Umbilical cord (tissue), 2 donors: ENCODE measurements around the gene DYSF. TPM values are rescaled to one million over a fixed set of nuclear protein-coding genes. Genes with fewer than 3 reads are reported as not detected.

ENCODE experiments used
- DNase-seq: peaks from one replicate; pipeline ENCODE4 v3.0.0-alpha.2; 2015; ENCODE audit warnings: low spot score
- total RNA-seq: library from RNA; depleted of rRNA; stranded (reverse); fragments of >200 nt; gene quantifications from one replicate; pipeline ENCODE4 v1.2.3, GENCODE V29; 2014; ENCODE audit warnings: low replicate concordance; ENCODE audit not compliant: insufficient read depth

The DYSF gene
- total RNA-seq, 1 donor from 2014 or later: 2.9 TPM

DNA sequence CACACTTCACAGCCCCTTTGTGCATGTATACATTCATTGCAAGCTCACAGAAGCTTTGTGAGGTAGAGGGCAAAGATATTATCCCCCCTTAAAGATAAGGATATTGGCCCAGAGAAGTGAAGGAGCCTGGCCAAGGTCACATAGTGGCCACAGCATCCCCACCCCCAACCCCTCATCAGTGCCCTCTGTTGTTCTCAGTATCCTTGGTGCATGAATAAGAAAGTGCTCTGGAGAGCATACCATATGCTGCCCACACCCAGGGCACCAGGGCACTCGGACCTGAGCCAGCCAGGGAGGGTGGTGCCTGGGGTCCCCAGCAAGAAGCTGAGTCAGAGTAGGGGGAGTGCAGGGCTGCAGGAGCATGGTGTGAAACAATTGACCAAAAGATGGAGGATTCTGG is 3.3 kb downstream of the DYSF start:
- no peak for DNase-seq

DNA sequence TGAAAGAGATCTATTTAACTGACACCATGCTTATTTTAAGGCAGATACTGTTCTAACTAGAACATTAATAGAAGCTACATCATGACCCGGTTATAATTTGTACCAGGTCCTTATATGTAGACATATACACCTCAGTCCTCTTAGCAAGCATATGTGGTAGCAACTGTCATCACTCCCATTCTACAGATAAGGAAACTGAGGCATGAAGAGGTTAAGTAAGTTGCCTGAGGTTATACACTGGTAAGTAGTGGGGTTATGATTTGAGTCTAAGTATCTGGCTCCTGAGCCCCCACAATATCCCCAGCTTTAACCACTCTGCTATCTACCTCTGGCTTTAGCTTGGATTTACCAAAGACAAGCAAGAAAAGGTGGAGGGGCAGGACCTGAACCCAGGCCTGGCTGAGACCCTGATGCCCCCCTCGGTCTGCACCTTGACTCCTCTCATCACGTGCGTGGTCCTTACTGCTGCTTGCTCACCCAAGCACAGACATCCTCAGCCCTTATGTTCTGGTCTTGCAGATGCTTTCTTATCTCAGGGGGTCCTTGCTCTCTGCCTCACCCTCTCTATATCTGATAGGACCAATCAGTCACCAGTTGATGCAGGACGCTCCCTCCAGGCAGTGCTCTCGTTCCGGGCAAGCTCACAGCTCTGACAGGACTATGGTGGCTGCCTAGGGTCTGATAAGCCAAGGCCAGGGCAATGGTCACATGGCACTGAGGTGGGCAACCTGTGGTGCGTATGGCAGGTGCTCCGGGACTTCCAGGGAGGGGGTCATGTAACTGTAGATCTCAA is 4.0 kb downstream of the DYSF start:
- no peak for DNase-seq

DNA sequence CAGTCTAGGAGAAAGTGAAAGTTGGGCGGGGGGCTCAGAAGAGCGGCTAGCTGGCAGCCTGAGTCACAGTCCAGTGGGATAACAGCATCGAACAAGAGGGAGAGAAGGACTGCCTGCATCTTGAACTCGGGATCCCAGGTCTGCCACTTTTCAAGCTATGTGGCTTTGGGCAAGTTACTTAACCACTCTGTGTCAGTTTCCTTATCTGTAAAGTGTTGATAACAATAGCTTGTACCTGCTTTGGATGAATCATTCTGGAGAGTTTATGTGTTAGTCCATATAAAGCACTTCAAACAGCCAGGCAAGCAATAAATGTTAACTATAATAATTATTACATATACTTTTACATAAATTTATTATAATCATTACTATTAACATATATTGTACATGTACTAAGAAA is 4.6 kb downstream of the DYSF start:
- DNase-seq: no peak

DNA sequence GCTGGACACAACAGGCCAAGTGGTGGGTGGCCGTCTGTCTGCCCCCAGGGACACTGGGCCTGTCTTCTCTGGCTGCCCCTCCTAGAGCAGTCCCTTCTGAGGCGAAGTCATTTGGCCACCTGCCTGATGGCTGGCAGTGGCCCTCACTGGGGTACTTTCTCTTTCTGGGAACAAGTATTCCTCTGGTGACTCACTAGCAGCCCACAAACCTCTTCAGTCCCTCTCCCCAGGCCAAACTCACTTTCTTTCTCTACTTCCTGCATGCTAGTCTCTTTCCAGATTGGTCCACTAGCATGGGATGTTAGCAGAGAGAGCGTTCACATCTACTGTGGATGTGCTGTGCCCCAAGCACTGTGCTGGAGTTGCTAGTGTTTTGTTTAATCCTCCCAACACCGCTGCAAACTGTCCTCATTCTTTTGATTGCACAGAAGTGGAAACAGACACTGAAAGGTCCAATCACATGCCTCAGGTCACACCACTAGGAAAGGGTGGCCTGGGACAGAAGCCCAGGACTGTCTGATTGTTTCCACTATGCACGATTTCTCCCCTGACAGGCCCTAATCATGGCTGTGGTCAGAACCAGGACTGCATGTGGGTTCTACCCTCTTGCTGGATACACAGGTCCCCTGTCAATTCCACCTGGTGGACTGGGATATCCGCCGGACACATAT is 5.2 kb downstream of the DYSF start:
- no peak for DNase-seq

DNA sequence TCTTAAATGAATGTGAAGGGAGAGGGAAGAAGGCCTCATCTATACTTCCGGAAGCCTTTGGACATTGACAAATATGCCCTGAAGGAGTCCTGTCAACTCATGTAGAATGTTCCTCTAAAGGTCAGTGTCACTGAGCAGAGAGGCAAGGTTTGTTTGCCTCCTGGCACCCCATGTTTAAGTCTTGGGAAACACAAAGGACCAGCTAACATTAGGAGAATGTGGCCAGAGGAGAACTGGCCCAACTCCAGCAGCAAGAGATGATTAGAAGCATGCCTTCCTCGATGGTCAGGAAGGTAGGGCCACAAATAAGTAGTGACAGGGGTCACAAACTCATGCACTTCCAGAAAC is 5.7 kb downstream of the DYSF start:
- no peak for DNase-seq

DNA sequence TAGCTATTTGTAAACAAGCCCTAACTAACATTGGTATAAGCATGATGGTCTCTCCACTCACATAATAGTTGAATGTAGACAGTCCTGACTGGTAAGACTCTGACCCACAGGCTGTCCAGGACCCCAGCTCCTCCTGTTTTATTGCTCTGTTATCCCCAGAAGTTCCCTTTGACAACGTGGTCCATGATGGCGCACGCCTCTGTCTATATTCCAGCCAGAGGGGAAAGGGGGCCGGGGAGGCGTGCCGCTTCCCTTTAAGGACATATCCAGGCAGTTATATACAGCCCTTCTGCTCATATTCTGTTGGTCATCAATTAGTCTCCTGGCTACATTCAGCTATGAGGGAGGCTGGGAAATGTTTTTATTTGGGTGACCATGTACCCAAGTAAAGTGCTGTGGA is 6.7 kb downstream of the DYSF start:
- no peak for DNase-seq

DNA sequence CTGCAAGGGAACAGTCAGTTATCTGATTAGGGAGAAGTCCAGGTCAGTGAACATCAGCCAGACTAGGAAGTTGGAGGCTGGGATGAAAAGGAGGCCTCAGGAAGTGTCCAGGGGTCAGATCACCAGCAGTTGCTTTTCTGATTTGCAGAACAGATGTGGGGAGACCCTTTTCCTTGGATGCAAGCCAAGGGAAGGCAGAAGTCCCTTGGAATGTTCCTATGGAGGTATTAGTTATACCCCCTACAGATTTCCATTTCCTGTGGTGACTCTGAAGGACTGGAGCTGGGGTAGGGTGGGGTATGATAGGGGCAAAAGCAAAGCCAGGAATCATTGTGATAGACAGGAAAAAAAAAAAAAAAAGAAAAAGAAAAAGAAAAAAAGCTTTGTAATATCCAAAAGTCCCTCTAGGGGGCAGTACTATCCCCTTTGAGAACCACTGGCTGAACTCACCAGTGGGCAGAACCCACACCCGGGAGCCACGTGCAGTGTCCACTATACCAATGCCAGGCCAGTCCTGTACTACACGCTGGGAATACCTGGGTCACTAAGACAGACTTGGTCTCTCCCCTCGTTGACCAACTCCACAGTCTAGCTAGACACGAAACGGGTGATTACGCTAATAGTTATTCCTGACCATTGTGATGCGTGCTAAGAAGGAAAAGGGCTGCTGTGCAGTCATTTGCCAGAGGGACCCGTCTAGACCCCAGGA is 7.4 kb downstream of the DYSF start:
- DNase-seq: no peak

DNA sequence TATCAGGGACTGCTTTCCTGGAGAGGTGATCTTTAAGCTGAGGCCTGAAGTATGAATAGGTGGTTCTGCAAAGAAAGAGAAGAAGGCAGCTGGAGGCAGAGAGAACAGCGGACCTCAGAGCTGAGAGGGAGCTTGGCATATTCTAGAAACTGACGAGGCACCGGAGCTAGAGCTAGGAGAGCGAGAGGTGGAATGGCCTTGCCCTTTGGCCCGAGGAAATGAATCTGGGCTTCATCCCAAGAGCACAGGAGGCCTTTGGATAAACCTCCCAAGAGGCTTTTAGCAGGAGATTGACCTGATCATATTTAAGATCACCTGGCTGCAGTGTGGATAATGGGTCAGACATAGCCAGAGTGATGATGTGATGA is 7.9 kb downstream of the DYSF start:
- DNase-seq: no peak

DNA sequence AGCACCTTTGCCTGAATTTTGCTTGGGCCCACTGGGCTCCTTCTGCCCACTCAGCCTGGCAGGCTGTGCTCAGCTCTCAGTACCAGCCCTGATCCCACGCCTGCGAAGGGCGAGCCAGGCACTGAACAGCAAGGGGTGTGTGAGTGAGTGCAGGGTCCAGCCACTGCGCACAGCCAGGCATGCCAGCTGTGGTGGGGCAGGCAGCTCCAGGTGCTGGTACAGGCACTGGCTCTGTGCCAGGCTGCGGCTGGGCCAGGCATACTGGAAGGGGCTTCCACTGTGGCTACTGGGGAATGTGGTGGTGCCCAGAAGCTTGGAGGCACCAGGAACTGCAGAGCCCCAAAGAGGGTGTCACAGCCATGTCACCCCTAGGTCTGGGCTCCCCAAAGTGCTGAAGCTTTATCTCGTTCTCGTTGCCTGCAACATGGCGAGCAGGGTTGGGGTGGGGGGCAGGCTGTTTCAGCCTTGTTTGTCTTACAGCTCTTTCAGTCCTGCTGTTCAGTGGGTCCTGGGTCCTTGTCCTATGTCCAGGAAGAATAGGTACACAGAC is 8.8 kb downstream of the DYSF start:
- DNase-seq: no peak

DNA sequence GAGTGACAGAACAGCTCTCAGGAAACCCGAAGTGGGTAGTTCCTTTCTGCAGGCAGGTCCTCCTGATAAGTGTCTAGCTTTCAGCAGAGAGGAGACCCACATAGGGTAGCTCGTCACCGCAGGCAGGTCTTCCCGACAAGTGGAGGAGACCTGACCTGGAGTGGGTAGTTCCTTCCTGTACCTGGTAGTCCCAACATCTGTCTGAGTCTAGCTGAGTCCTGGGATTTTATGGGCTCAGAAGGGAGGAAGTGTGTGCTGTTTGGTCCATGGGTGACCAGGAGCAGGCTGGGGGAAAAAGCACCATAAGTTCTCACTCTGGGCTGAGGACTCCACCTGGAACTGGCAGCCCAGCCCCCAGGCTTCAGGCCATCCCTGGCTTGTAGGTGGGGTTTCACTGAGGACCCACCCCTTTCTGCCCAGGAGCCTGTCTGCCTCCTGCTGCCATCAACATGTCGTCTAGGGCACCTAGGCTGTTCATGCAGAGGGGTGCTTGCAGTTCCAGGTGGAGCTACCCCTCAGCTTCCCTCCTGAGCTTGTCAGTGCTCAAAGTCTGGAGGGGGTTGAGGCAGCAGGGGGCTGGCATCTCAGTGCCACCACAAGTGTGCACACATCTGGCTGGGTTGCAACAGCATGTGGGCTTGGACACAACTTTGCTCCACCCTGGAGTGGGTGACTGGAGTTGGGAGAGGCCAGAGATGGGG is 9.4 kb downstream of the DYSF start:
- DNase-seq: no peak

DNA sequence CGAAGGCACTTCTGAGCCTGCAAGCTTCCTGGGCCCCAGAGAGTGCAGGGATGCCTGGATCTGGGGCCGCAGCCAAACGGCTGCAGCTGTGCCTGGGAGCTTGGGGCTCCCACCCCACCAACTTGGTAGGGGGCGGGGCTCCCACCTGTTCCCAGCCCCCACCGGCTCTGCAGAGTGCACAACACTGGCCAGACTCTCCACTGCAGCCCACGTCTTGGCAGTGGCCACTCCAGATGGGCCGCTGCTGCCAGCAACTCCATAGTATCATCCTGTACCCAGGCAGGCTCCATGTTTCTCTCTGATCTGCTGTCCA is 9.9 kb downstream of the DYSF start:
- DNase-seq: no peak

DNA sequence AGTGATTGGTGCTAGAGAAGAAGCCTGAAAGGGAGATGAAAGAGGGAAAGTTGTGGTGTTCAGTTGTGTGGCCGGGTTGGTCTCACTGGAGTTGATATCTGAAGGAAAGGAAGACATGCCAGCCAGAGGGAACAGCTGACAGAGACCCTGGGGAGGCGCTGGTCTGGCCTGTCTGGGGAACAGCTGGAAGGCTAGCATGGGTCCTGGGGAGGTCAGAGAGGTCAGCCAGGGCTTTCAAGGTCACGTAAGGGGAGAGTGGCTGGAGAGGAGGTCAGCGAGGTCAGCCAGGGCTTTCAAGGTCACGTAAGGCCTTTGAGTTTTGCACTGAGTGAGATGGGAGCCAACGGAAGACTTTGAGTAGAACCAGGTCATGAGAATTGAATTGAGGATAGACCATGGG is 11.0 kb downstream of the DYSF start:
- DNase-seq: no peak

DNA sequence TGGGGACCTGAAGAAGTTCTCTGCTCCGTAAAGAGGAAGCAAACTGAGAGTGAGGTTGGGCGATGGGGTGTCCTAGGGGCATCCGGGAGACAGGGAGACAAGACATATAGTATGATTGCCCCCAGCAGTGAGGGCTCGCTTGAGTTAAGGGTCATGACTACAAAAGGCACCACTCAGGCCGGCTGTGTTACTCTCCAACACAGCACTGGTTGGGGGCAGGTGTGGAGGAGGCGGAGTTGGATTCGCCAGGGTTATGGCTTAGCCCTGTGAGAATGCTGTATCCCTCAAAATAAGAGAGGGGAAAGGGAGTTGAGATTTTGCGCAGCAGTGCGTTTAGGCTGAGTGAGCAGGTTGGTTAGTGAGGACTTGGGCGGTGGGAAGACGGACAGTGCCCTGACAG is 12.0 kb downstream of the DYSF start:
- DNase-seq: no peak

DNA sequence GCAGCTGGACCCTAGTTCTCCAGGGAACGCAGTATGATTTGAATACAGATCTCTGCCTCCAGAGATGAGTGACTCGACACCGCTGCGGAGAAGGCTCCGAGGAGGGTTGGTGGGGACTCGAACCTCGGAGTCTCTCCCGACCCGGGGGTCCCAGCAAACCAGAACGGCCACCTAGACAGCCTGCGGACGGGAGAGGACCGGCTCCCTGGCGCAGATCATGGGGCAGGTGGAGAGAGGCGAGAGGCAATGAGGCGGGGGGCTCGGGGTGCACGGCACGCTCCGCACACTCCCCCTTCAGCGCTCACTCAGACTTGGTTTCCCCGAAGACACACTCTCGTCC is 12.6 kb downstream of the DYSF start:
- DNase-seq: no peak

DNA sequence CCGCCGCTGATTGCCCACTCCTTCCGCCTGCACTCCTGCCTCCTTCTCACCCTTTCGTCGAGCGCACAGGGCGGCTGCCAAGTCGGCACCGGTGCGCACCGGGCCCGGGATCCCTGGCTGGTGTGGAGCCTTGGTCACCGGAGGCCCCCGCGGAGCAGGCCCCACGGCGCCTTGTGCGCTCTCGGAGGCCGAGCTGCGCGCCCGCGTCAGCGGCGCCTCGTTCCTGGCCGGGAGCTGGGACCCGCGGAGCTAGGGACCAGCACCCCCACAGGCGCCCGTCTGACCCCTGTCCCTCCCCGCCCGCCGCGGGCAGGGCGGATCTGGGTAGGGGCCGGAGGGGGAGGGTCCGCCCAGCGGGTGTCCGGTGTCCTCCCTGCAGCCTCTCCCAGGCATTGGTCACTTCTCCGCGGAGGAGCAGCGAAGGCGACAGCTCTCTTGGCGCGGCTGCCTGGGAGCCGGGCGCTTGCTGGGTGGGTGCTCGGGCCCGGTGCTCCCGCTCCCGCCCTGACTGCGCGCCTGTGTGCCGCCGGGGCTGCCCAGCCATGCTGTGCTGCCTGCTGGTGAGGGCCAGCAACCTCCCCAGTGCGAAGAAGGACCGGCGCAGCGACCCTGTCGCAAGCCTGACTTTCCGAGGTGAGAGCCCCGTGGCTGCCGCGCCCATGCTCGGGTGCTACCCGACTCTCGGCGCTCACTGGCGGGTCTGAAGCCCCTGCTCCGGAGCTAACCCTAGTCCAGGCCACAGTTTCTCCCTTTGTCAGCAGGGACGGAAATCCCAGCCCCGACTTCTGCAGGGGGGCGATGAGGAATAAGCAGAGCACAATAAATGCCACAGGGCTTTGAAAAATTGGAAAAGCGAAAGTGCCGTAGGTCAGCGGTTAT is 13.2 kb downstream of the DYSF start:
- peak; percentile 18 for DNase-seq

DNA sequence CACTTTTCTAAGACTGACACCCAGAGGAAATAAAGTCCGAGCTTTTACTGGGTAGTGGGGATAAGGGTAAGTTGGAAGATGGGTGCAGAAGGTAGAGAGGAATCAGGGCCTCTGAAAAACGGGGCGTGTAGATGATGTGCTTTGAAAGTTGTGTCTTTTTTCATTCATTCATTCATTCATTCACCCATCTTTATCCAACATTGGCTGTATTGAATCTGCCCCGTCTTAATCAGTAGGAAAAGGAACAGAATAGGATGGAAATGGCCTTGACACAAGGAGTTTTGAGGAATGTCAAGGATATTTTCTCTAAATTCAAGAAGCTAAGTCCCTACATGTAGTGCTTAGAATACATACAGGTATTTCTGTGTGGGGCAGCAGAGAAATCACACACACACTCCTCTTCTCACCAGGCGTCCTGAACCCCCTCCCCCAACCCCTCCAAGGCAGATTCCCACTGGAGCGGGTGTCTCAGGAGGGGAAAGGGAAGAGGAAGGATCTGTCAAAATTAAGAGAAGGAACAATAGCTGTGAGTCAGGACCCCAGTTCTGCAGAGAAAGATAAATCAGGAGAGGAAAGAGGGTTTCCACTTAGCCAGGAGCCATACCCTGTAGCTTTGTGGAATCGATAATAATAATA is 13.9 kb downstream of the DYSF start:
- DNase-seq: no peak

DNA sequence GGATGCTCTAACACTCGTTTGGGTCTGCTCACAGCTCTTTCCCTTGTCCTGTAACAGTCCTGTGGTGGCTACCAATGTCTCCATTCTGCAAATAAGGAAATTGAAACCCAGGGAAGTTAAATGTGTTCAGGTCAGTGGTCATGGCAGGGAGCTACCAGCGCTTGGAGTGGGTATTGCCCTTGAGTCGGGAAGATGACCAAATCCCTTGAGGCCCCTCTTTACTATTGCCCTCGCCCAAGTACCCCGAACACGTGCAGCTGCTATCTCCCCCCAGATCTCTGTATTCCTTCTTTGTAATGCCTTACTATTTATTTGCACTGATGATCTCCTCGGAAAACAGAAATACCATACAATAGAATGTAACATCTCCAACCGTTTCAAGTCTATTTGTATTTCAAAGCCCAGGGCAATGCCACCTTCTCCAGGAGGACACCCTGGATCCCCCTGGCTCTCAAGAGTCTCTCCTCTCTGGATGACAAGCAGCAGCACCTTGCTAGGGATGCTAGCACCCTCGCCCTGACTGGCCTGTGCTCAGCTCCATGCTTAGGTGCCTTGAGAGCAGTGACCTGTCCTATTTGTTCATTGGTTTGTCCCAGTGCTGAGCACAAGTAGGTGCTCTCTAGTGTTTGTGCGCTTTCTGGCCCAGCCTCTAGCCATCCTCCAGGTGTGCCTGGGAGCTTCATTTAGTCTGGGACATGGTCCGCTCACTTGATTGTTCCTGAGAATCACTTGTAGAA is 15.1 kb downstream of the DYSF start:
- no peak for DNase-seq

DNA sequence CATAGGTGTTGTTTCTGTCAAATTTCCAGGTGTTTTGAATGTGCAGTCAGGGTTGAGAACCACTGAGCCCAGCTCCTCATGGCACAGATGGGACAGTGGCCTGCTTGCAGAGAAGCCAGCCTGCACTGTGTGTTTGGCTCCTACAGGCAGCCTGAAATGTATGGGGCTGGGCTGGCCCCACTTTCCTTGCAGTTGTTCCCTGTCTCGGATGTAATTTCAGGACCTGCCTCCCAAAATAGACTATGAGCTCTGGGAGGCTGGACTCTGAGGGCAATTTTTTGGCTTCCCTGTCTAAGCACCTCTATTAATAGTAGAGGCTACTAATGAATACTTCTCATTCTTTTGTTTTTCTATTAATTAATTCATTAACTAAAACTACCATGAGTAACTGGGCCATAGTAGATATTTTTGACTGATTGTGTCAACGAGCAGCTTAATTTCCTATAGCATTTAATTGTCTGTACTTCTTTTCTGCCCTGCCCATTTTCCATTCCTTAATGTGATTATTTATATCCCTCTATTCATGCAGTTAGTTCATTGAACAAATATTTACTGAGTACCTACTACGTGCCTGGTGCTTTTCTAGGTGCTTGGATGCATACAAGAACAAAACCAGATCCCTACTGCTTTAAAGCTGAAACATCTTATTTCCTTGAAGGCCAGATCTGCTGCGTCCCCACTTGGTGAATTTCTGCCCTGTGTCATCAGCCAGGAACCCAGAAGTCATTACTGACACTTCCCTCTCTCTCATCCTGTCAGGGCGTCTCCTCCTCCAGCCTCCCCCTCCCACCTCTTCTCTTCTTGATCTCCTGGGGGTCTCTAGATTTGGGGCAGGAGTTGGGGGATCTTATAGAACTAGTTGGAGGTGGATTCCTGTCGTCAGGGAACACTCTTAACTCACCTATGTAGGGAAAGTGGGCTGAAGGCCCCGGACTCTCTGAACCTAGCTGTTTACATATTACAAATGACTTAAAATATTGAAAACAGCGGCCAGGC is 16.3 kb downstream of the DYSF start:
- no peak for DNase-seq

DNA sequence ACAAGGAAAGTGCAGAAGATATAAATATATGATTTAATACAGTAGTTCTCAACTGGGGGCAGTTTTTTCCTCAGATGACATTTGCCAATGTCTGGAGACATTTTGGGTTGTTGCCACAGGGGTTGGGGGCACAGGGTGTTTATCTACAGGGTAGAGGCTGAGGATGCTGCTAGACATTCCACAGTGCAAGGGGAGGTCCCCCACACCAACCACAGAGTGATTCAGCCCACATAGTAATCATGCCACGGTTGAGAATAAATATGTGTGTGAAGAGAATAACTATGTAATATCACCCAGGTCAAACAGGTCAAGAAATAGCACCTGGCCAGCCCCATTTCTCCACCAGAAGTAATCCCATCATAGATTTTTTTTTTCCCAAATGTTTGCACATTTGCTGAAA is 17.9 kb downstream of the DYSF start:
- DNase-seq: no peak
